ENCODE measurements around the gene UNC13C.

The UNC13C gene

GRCh38 chr15:54304321-54304720 lies 326.1 kb downstream of the UNC13C start:
- TF ChIP-seq TEAD4 (IDR thresholded peaks at IDR 0.05) (no peak), REST (IDR thresholded peaks at IDR 0.05; ENCODE audit: low read depth) (no peak), USF1 (IDR thresholded peaks at IDR 0.05) (no peak)

- TF ChIP-seq MAX (IDR thresholded peaks at IDR 0.05) (no peak), USF1 (IDR thresholded peaks at IDR 0.05) (no peak), REST (IDR thresholded peaks at IDR 0.05; ENCODE audit: low read depth) (no peak), EP300 (IDR thresholded peaks at IDR 0.05; ENCODE audit: borderline replicate concordance) (no peak), CEBPB (IDR thresholded peaks at IDR 0.05) (no peak), TEAD4 (IDR thresholded peaks at IDR 0.05) (no peak), FOXM1 (IDR thresholded peaks at IDR 0.05; ENCODE audit: borderline replicate concordance, low read depth) (no peak), ZBTB7A (IDR thresholded peaks at IDR 0.05; ENCODE audit: low read depth) (no peak), EGR1 (IDR thresholded peaks at IDR 0.05) (no peak), RAD21 (IDR thresholded peaks at IDR 0.05; ENCODE audit: low read depth) (no peak), YY1 (IDR thresholded peaks at IDR 0.05; ENCODE audit: low read depth) (no peak), NFIC (IDR thresholded peaks at IDR 0.05) (no peak)
Observed at GRCh38 chr15:54305138-54305537, 326.9 kb downstream of the UNC13C start.

- no peak for TF ChIP-seq EGR1 (IDR thresholded peaks at IDR 0.05)
- no peak for TF ChIP-seq REST (IDR thresholded peaks at IDR 0.05; ENCODE audit: low read depth)
- no peak for TF ChIP-seq FOXM1 (IDR thresholded peaks at IDR 0.05; ENCODE audit: borderline replicate concordance, low read depth)
- TF ChIP-seq RAD21 (IDR thresholded peaks at IDR 0.05; ENCODE audit: low read depth): no peak
- no peak for TF ChIP-seq ZBTB7A (IDR thresholded peaks at IDR 0.05; ENCODE audit: low read depth)
- no peak for TF ChIP-seq CREB1 (IDR thresholded peaks at IDR 0.05; ENCODE audit: low read depth)
- no peak for TF ChIP-seq CEBPB (IDR thresholded peaks at IDR 0.05)
- TF ChIP-seq TCF12 (IDR thresholded peaks at IDR 0.05; ENCODE audit: low read depth): no peak
- no peak for TF ChIP-seq TEAD4 (IDR thresholded peaks at IDR 0.05)
- TF ChIP-seq YY1 (IDR thresholded peaks at IDR 0.05; ENCODE audit: low read depth): no peak
Observed at GRCh38 chr15:54307252-54307902, 329.1 kb downstream of the UNC13C start.

- TF ChIP-seq TAF1 (IDR thresholded peaks at IDR 0.05; ENCODE audit: low read depth) (no peak), MAX (IDR thresholded peaks at IDR 0.05) (no peak), CEBPB (IDR thresholded peaks at IDR 0.05) (no peak), REST (IDR thresholded peaks at IDR 0.05; ENCODE audit: low read depth) (no peak), USF1 (IDR thresholded peaks at IDR 0.05) (no peak), TEAD4 (IDR thresholded peaks at IDR 0.05) (no peak), YY1 (IDR thresholded peaks at IDR 0.05; ENCODE audit: low read depth) (no peak), EP300 (IDR thresholded peaks at IDR 0.05; ENCODE audit: borderline replicate concordance) (no peak), FOXM1 (IDR thresholded peaks at IDR 0.05; ENCODE audit: borderline replicate concordance, low read depth) (no peak), RAD21 (IDR thresholded peaks at IDR 0.05; ENCODE audit: low read depth) (no peak), TCF12 (IDR thresholded peaks at IDR 0.05; ENCODE audit: low read depth) (no peak), CREB1 (IDR thresholded peaks at IDR 0.05; ENCODE audit: low read depth) (no peak), NFIC (IDR thresholded peaks at IDR 0.05) (no peak), ZBTB7A (IDR thresholded peaks at IDR 0.05; ENCODE audit: low read depth) (no peak), EGR1 (IDR thresholded peaks at IDR 0.05) (no peak)
Observed at GRCh38 chr15:54307926-54308325, 329.7 kb downstream of the UNC13C start.

Data from Ishikawa (cell line).